SW 1271 (cell line): ENCODE measurements around the gene CDH22.
A peak's percentile ranks its signal among the peaks of the same experiment; 100 is the strongest.

Source experiments
- DNase-seq, 2 experiments: peaks; one replicate each; lab custom pipeline; 2025; lab: John Stamatoyannopoulos, UW

CDH22 gene

GRCh38 chr20:46139908-46140482 lies 168.3 kb downstream of the CDH22 start:
- DNase-seq, result no peak

- DNase-seq, result no peak
These were observed 168.9 kb downstream of the CDH22 start for GRCh38 chr20:46139266-46139889.

GRCh38 chr20:46137816-46138215 lies 170.5 kb downstream of the CDH22 start:
- no peak for DNase-seq

GRCh38 chr20:46135856-46136633 lies 172.3 kb downstream of the CDH22 start:
- DNase-seq, result no peak

- DNase-seq, result no peak
These were observed 173.6 kb downstream of the CDH22 start for GRCh38 chr20:46134716-46135115.

- no peak for DNase-seq
These were observed 174.2 kb downstream of the CDH22 start for GRCh38 chr20:46133886-46134654.

GRCh38 chr20:46132705-46133120 lies 175.6 kb downstream of the CDH22 start:
- peak in 1 of 2 experiments; percentile 50 for DNase-seq

- no peak for DNase-seq
These were observed 176.9 kb downstream of the CDH22 start for GRCh38 chr20:46131396-46131795.

- DNase-seq, result no peak
These were observed 177.8 kb downstream of the CDH22 start for GRCh38 chr20:46130534-46130933.

- no peak for DNase-seq
These were observed 178.3 kb downstream of the CDH22 start for GRCh38 chr20:46129955-46130481.

- DNase-seq, result no peak
These were observed 179.8 kb downstream of the CDH22 start for GRCh38 chr20:46128310-46129151.

- no peak for DNase-seq
These were observed 180.8 kb downstream of the CDH22 start for GRCh38 chr20:46127396-46128010.

- DNase-seq, result no peak
These were observed 181.8 kb downstream of the CDH22 start for GRCh38 chr20:46126440-46127056.
